HG02938 (cell line): Measurements from ENCODE around the gene PSD2.
A peak's percentile ranks its signal among the peaks of the same experiment; 100 is the strongest.

Experiments
- ATAC-seq: cut with Tn5 transposase; IDR thresholded peaks from one replicate; pipeline ENCODE4 v1.9.1; 2021; ENCODE audit warnings: mild to moderate bottlenecking, moderate library complexity; ENCODE audit not compliant: unreplicated experiment

PSD2 gene

GRCh38 chr5:139763280-139763929 is 32.2 kb upstream of the PSD2 start:
- no peak for ATAC-seq

GRCh38 chr5:139763930-139764791 is 31.4 kb upstream of the PSD2 start:
- ATAC-seq, result no peak

GRCh38 chr5:139764886-139765408 is 30.7 kb upstream of the PSD2 start:
- ATAC-seq, result no peak

GRCh38 chr5:139765409-139766217 is 30.0 kb upstream of the PSD2 start:
- ATAC-seq, result peak; percentile 76

GRCh38 chr5:139767960-139768359 is 27.6 kb upstream of the PSD2 start:
- ATAC-seq, result no peak

- no peak for ATAC-seq
Observed at GRCh38 chr5:139768807-139769465, 26.7 kb upstream of the PSD2 start.

- no peak for ATAC-seq
Observed at GRCh38 chr5:139769477-139769876, 26.1 kb upstream of the PSD2 start.

- no peak for ATAC-seq
Observed at GRCh38 chr5:139770722-139771121, 24.9 kb upstream of the PSD2 start.

GRCh38 chr5:139772089-139772791 is 23.4 kb upstream of the PSD2 start:
- no peak for ATAC-seq

GRCh38 chr5:139772927-139773690 is 22.5 kb upstream of the PSD2 start:
- ATAC-seq, result no peak

- ATAC-seq, result peak; percentile 56
Observed at GRCh38 chr5:139774980-139775661, 20.5 kb upstream of the PSD2 start.

- ATAC-seq, result no peak
Observed at GRCh38 chr5:139775872-139776271, 19.7 kb upstream of the PSD2 start.

GRCh38 chr5:139776861-139777260 is 18.7 kb upstream of the PSD2 start:
- ATAC-seq, result no peak

GRCh38 chr5:139783436-139783965 is 12.1 kb upstream of the PSD2 start:
- no peak for ATAC-seq

- ATAC-seq, result no peak
Observed at GRCh38 chr5:139784488-139784887, 11.1 kb upstream of the PSD2 start.

GRCh38 chr5:139787257-139787567 is 8.4 kb upstream of the PSD2 start:
- peak; percentile 6 for ATAC-seq

GRCh38 chr5:139787568-139788293 is 7.9 kb upstream of the PSD2 start:
- ATAC-seq, result peak; percentile 83

GRCh38 chr5:139788294-139788910 is 7.2 kb upstream of the PSD2 start:
- no peak for ATAC-seq
